ENCODE data around the gene KCNA5. TPM values are rescaled to one million over a fixed set of nuclear protein-coding genes. Genes with fewer than 3 reads are reported as not detected.
A peak's percentile ranks its signal among the peaks of the same experiment; 100 is the strongest.

KCNA5 gene
- total RNA-seq, 1 donor from 2014 or later: 39.1 TPM

DNA sequence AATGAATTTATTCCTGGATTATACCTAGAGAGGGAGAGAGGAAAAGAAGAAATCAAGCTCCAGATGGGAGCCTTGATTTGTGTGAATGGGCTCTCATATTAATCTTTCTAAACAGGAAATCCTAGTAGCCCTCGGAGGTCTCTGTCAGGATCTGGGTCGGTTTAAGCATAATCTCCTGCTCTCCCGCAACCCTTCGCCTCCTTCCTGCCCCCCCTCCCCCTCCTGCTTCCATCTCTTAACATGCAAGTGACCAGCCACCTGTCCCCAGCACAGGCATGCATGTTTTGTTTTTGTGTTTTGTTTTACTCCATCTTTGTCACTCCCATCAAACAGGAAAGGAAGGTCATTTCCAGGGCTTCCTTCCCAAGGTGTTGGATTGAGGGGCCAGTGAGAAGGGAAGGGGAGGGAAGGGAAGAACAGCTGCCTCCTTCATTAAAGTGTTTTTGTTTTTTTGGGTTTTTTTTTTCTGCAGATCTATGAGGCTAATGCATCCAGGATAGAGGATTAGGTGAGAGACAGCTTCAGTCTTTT lies 4.8 kb upstream of the KCNA5 start:
- DNase-seq (ENCODE audit: low spot score in 2 of 2): no peak
- intact Hi-C loops (cut with DNase I): no loop called here
- Histone ChIP-seq H3K4me3 (no peak overlapping the region), H3K27ac (no peak overlapping the region), H3K27me3 (no peaks in the 10 kb centered on the region), H3K9me3 (no peaks in the 10 kb centered on the region), H3K36me3 (no peaks in the 10 kb centered on the region), H3K4me1 (peaks cover 12 to 15% of the 10 kb centered on the region in 2 donors)
- TF ChIP-seq, protein P1, sequence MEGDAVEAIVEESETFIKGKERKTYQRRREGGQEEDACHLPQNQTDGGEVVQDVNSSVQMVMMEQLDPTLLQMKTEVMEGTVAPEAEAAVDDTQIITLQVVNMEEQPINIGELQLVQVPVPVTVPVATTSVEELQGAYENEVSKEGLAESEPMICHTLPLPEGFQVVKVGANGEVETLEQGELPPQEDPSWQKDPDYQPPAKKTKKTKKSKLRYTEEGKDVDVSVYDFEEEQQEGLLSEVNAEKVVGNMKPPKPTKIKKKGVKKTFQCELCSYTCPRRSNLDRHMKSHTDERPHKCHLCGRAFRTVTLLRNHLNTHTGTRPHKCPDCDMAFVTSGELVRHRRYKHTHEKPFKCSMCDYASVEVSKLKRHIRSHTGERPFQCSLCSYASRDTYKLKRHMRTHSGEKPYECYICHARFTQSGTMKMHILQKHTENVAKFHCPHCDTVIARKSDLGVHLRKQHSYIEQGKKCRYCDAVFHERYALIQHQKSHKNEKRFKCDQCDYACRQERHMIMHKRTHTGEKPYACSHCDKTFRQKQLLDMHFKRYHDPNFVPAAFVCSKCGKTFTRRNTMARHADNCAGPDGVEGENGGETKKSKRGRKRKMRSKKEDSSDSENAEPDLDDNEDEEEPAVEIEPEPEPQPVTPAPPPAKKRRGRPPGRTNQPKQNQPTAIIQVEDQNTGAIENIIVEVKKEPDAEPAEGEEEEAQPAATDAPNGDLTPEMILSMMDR (IDR thresholded peaks at IDR 0.05): no peak

DNA sequence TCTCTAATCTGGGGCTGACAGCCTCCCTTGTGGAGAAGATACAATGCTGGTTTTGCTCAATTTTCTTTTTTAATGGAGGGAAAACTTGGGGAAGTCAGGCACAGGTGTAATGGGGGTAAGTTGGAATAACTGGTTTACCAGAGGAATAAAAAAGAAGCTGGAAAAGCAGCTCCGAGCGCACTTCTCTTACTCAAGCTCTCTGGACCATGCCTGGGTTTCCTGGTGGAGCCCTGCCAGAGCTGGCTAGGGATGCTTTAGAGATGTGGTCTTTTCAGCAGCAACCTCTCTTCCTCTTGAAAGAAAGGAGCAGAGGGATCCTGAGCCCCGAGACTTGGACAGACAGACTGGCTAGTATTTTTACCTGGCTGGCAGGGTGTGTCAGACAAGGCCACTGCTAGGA lies 3.9 kb upstream of the KCNA5 start:
- TF ChIP-seq, protein P1 (IDR thresholded peaks at IDR 0.05): no peak
- DNase-seq (ENCODE audit: low spot score in 2 of 2): no peak
- peaks cover 5 to 9% of the 10 kb centered on the region in 2 donors for H3K4me1 ChIP-seq
- H3K36me3 ChIP-seq: no peaks in the 10 kb centered on the region
- no peaks in the 10 kb centered on the region for H3K9me3 ChIP-seq
- peak overlapping the region in 1 of 2 donors; percentile 26 for H3K27ac ChIP-seq
- H3K4me3 ChIP-seq: no peak overlapping the region
- intact Hi-C loops (cut with DNase I): loop anchor here (10.0 kb wide), 1 partner anchor 95 kb away; no protein-coding TSS in a partner anchor
- no peaks in the 10 kb centered on the region for H3K27me3 ChIP-seq

DNA sequence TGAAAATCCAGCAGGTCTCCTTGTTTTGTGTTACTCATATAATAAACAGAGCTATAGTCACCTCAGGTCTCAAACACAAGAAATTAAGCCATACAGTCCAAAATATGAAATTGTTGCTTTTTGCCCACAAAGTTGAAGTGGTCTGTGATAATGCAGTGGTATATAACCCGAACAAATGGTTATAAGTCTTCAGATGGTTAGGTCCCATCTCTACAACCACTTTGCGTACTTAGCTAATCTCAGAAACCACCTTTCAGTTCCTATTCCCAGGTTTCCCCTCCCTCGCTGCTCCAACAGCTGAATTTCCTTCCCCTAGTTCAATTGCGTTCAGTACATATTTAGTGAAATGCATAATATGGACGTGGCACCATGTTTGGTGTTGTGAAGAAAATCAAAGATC lies 3.3 kb upstream of the KCNA5 start:
- intact Hi-C loops (cut with DNase I): loop anchor here (10.0 kb wide), 1 partner anchor 94 kb away; no protein-coding TSS in a partner anchor

DNA sequence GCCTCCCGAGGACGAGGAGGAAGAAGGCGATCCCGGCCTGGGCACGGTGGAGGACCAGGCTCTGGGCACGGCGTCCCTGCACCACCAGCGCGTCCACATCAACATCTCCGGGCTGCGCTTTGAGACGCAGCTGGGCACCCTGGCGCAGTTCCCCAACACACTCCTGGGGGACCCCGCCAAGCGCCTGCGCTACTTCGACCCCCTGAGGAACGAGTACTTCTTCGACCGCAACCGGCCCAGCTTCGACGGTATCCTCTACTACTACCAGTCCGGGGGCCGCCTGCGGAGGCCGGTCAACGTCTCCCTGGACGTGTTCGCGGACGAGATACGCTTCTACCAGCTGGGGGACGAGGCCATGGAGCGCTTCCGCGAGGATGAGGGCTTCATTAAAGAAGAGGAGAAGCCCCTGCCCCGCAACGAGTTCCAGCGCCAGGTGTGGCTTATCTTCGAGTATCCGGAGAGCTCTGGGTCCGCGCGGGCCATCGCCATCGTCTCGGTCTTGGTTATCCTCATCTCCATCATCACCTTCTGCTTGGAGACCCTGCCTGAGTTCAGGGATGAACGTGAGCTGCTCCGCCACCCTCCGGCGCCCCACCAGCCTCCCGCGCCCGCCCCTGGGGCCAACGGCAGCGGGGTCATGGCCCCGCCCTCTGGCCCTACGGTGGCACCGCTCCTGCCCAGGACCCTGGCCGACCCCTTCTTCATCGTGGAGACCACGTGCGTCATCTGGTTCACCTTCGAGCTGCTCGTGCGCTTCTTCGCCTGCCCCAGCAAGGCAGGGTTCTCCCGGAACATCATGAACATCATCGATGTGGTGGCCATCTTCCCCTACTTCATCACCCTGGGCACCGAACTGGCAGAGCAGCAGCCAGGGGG lies 979 bp downstream of the KCNA5 start:
- H3K36me3 ChIP-seq: no peaks in the 10 kb centered on the region
- peaks cover 8 to 18% of the 10 kb centered on the region in 2 donors for H3K4me1 ChIP-seq
- no peak for DNase-seq (ENCODE audit: low spot score in 2 of 2)
- peak overlapping the region; percentile 84 to 94 for H3K27ac ChIP-seq
- no peaks in the 10 kb centered on the region for H3K27me3 ChIP-seq
- peak overlapping the region; percentile 44 to 71 for H3K4me3 ChIP-seq
- intact Hi-C loops (cut with DNase I): loop anchor here (10.0 kb wide), 1 partner anchor 90 kb away; no protein-coding TSS in a partner anchor
- H3K9me3 ChIP-seq: no peaks in the 10 kb centered on the region
- TF ChIP-seq, protein P1 (IDR thresholded peaks at IDR 0.05): no peak

More for the DNA sequence above, 3.3 kb upstream of the KCNA5 start:
- Histone ChIP-seq H3K27ac (peak overlapping the region in 1 of 2 donors; percentile 26), H3K36me3 (no peaks in the 10 kb centered on the region), H3K4me3 (no peak overlapping the region), H3K9me3 (no peaks in the 10 kb centered on the region), H3K27me3 (no peaks in the 10 kb centered on the region), H3K4me1 (peaks cover 5 to 11% of the 10 kb centered on the region in 2 donors)
- no peak for DNase-seq (ENCODE audit: low spot score in 2 of 2)
- TF ChIP-seq, protein P1 (IDR thresholded peaks at IDR 0.05): no peak

DNA sequence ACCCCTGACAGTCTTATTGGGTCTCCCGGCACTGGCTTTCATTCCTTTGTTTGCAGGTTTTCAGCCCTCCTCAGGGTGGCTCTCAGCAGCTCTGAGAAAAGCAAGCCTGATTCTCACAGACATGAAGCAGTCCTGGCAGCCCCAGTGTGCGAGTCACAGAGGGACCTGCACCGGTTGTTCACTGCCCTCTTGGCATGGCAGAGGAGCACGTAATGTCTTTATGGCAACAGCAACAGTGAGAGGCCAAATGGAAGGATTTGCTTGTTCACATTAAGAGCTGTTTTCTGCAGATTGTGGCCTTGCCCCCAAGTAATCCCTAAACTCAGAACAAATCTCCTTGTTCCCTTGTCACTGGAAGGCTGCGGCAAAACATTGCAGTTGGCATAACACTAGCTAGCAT lies 3.4 kb downstream of the KCNA5 start:
- TF ChIP-seq, protein P1 (IDR thresholded peaks at IDR 0.05): peak in 1 of 3 experiments; percentile 3
- Histone ChIP-seq H3K36me3 (peaks cover 6 to 8% of the 10 kb centered on the region in 2 donors), H3K9me3 (no peaks in the 10 kb centered on the region), H3K27me3 (no peaks in the 10 kb centered on the region), H3K27ac (peak overlapping the region; percentile 84 to 94), H3K4me3 (peak overlapping the region; percentile 44 to 71), H3K4me1 (peaks cover 8 to 18% of the 10 kb centered on the region in 2 donors)
- DNase-seq (ENCODE audit: low spot score in 2 of 2): peak in 1 of 2 donors; percentile 87
- intact Hi-C loops (cut with DNase I): loop anchor here (1.0 to 10.0 kb wide), 2 partner anchors 29 to 88 kb away; no protein-coding TSS in a partner anchor

Measured in ascending aorta (tissue), 2 donors.